Spinal cord (tissue), 10 donors: Measurements from ENCODE around the gene ZNF775. TPM values are rescaled to one million over a fixed set of nuclear protein-coding genes. Genes with fewer than 3 reads are reported as not detected.

Experiments
- DNase-seq, 6 donors: peaks; one replicate each; pipeline versions ENCODE4 v3.0.0 to v3.0.0-alpha.2; 2013 to 2015; ENCODE audit warnings: low spot score in 6 of 6, low read depth in 4 of 6
- H3K27ac ChIP-seq: one replicate; pipeline ENCODE4 v1.5.1; 2013; ENCODE audit warnings: low read depth, low read length, control low read depth
- H3K27me3 ChIP-seq: one replicate; pipeline ENCODE4 v1.6.1; 2013; ENCODE audit warnings: low read length; ENCODE audit not compliant: control insufficient read depth, insufficient read depth
- H3K36me3 ChIP-seq: one replicate; pipeline ENCODE4 v1.6.1; 2013; ENCODE audit warnings: low read length; ENCODE audit not compliant: control insufficient read depth, insufficient read depth
- H3K4me1 ChIP-seq: one replicate; pipeline ENCODE4 v1.6.1; 2013; ENCODE audit warnings: low read length; ENCODE audit not compliant: control insufficient read depth, insufficient read depth
- H3K4me3 ChIP-seq: one replicate; pipeline ENCODE4 v1.5.1; 2013; ENCODE audit warnings: low read depth, low read length, control low read depth
- H3K9me3 ChIP-seq: one replicate; pipeline ENCODE4 v1.6.1; 2013; ENCODE audit warnings: low read length; ENCODE audit not compliant: control insufficient read depth, insufficient read depth
- WGBS: methylation state at CpG from one replicate; pipeline ENCODE4 v1.1.5; 2013; ENCODE audit warnings: missing lambda C conversion rate; ENCODE audit not compliant: insufficient coverage; 5-methylcytosine and 5-hydroxymethylcytosine counted together
- polyA plus RNA-seq, 2 donors: library from polyadenylated mRNA; unstranded; fragments of 120-200 nt; gene quantifications; one replicate each; pipeline ENCODE4 v1.2.1, GENCODE V29; 2013; ENCODE audit not compliant: insufficient read length in 2 of 2
- total RNA-seq, 2 donors: library from RNA; depleted of rRNA in 1 of 2; stranded (reverse); fragments of 120-200 nt in 1 of 2; fragments of >200 nt in 1 of 2; gene quantifications; one replicate each; pipeline versions ENCODE4 v1.2.3 to v1.2.4, GENCODE V29; 2013 to 2014
- donor health status: healthy.

ZNF775 gene
- total and polyA plus RNA-seq, 4 donors, result 7.3 to 19.1 (median 14.0) TPM

DNA sequence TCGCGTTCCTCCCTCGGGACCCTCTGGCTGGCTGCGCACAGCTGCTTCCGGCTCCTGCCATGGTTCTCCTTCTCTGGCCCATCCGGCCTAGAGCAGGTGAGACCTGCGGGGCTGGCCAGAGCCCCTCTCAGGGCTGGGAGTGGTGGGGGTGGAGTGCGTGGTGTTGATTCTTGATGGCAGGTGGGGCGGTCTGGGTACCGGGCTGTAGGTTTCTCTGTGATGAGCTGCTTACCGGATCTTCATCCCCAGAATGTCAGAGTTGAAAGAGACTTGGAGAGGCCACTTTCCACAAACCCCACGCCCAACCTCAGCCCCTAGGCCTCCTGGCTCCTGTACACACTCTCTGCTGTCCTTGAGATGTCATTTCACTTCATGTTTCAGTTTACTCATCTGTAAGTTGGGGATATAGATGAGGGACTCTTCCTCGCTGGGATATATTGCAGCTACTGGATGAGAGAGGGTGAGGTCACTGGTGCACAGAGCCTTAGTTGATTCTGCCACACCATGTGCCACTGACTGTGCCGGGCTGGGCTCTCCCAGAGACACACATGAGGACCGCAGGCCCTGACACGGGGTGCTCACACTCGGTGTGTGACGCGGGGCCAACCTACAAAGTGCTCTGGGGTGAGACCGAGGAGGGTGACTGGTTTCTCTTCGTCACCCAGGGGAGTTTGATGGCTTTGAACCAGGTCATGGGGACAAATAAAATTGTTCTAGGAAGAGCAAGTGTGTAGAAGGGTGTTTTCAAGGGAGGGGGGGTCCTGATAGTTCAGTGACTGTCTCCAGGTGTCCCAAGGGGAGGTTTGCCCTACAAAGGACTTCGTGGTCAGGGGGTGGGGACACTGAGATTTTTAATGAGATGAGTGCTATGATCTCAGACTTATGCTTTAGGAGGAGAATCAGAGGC is 29.5 kb downstream of the ZNF775 start:
- Histone ChIP-seq H3K27me3 (no peaks in the 10 kb centered on the region), H3K9me3 (no peaks in the 10 kb centered on the region), H3K4me3 (no peak overlapping the region), H3K36me3 (peaks cover 55% of the 10 kb centered on the region), H3K4me1 (peaks cover 42% of the 10 kb centered on the region), H3K27ac (no peak overlapping the region)
- WGBS, result 97% methylated on average over 15 of the region's 22 CpGs
- DNase-seq, result no peak

DNA sequence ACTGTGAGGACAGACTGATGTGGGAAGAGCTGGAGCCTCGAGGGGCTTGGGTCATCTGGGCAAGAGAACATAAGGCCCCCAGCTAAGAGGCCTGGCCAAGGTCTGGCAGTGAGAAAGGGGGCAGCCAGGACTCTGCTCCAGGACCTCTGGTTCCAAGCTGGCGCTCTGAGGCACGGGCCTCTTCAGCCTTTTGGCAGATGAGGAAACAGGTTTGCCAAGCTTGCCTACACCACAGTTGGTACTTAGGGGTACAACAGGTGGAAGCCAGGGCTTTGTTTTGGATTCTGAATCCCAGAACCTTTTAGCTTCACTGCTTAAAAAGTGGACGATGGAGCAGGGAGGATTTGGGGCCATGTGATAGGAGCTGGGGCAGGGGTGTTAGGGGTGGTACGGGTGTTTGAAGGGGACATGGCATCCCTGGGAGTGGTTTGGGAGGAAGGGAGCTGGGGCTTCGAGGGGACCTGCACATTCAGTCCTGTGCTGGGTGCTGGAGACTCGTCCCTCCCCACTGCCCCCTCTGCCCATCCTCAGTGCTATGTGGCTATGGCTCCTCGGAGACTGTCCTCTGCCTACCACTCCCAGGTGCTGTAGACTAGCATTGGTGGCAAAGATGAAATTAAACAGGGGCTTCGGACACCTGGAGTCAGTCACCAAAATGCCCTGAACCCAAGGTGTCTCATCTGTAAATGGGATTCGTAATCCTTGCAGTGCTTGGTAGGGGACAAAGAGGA is 30.3 kb downstream of the ZNF775 start:
- H3K9me3 ChIP-seq, result no peaks in the 10 kb centered on the region
- no peak overlapping the region for H3K4me3 ChIP-seq
- no peaks in the 10 kb centered on the region for H3K27me3 ChIP-seq
- H3K36me3 ChIP-seq, result peaks cover 59% of the 10 kb centered on the region
- WGBS, result 84% methylated on average over 7 of the region's 10 CpGs
- no peak for DNase-seq
- no peak overlapping the region for H3K27ac ChIP-seq
- peaks cover 34% of the 10 kb centered on the region for H3K4me1 ChIP-seq

DNA sequence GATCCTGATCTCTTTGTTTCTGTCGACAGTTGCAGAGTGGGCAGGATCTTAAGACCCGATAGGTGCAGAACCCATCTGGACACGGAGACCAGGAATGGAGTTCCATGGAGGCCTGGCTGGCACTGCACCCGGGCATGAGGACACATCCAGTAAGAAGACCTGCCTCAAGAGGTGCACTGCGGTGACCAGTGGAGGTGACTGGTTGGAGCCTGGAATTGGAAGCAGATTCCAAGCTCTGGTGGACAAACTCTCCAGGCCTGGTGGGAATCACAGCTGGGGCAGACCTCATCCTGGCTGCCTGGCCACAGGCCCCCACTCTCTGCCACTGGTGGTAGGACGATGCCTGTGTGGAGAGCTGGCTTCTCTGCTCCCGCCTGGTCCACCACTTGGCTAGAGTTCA is 31.0 kb downstream of the ZNF775 start:
- Histone ChIP-seq H3K9me3 (no peaks in the 10 kb centered on the region), H3K4me3 (no peak overlapping the region), H3K4me1 (peaks cover 29% of the 10 kb centered on the region), H3K27me3 (no peaks in the 10 kb centered on the region), H3K36me3 (peaks cover 60% of the 10 kb centered on the region), H3K27ac (no peak overlapping the region)
- DNase-seq, result no peak
- WGBS, result 95% methylated on average over 7 of the region's 7 CpGs

DNA sequence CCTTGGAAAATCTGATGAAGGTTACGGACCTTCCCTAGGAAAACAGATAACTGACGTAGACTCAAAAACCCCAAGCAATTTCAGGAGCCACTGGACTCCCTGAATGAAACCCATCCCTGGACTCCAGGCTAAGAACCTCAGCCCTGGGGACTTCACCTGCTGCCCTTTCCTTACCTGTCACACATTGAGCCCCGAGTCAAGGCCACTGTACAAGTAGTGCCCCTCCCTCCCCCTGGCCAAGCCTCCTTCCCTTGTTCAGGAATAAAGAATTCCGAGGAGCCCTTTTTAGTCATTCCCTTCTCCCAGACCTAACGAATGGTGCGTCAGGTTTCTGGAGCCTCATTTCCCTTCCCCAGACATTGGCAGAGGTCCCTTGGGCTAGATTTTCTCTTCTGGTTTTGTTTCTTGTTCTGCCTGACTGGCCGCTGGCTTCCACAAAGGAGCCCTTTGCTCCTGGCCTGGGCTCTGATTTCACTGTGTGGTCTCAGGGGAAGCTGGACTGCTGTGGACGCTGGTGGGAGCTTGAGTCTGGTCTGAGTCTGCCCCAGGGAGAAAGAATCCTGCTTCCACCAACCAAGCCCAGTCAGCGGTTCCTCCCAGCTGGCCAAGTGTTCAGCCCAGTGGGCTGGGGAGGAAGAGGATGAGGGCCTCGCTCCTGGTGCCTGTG is 31.7 kb downstream of the ZNF775 start:
- Histone ChIP-seq H3K4me3 (no peak overlapping the region), H3K27me3 (no peaks in the 10 kb centered on the region), H3K27ac (peak overlapping the region; percentile 21), H3K4me1 (peaks cover 26% of the 10 kb centered on the region), H3K36me3 (peaks cover 60% of the 10 kb centered on the region), H3K9me3 (no peaks in the 10 kb centered on the region)
- 59% methylated on average over 9 of the region's 10 CpGs for WGBS
- DNase-seq, result no peak

DNA sequence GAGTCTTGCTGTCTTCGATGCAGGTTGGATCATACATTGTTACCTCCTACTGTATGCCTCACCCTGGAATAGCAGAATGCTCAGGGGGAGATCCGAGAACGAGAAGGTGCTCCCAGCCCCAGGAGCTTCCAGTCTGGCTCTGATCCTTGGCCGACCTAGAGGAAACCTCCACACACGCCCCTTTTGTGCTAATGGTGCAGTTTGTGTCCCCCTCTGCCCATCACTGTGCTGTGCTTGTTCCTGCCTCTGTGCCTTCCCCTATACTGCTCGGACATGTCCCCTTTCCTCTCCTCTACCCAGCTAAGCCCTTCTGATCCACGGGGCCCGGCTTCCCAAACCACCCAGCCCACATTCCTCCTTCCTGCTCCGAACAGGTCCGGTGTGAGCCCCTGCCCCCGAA is 32.5 kb downstream of the ZNF775 start:
- Histone ChIP-seq H3K9me3 (no peaks in the 10 kb centered on the region), H3K36me3 (peaks cover 60% of the 10 kb centered on the region), H3K4me3 (no peak overlapping the region), H3K27ac (no peak overlapping the region), H3K27me3 (no peaks in the 10 kb centered on the region), H3K4me1 (peaks cover 21% of the 10 kb centered on the region)
- DNase-seq, result no peak
- 87% methylated on average over 11 of the region's 11 CpGs for WGBS

DNA sequence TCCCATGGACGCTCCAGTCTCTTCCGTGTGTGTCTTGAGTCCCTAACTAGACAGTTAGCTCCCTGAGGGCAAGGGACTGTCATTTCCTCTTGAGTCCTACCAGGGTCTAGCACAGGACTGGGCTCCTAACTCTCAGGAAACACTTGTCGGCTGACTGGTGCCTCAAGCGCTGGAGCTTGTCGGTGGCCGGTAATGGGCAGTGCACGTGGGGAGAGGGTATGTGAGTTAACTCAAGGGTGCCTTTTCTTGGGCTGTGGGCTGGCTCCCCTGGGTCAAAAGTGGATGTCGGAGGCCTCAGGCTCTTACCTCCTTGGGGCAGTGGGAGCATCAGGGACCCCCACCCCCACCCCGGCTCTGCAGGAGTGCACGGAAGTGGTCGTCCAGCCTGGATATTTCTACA is 32.9 kb downstream of the ZNF775 start:
- H3K36me3 ChIP-seq, result peaks cover 60% of the 10 kb centered on the region
- no peak for DNase-seq
- no peak overlapping the region for H3K27ac ChIP-seq
- H3K4me1 ChIP-seq, result peaks cover 18% of the 10 kb centered on the region
- no peak overlapping the region for H3K4me3 ChIP-seq
- H3K27me3 ChIP-seq, result no peaks in the 10 kb centered on the region
- WGBS, result 97% methylated on average over 9 of the region's 11 CpGs
- H3K9me3 ChIP-seq, result no peaks in the 10 kb centered on the region

DNA sequence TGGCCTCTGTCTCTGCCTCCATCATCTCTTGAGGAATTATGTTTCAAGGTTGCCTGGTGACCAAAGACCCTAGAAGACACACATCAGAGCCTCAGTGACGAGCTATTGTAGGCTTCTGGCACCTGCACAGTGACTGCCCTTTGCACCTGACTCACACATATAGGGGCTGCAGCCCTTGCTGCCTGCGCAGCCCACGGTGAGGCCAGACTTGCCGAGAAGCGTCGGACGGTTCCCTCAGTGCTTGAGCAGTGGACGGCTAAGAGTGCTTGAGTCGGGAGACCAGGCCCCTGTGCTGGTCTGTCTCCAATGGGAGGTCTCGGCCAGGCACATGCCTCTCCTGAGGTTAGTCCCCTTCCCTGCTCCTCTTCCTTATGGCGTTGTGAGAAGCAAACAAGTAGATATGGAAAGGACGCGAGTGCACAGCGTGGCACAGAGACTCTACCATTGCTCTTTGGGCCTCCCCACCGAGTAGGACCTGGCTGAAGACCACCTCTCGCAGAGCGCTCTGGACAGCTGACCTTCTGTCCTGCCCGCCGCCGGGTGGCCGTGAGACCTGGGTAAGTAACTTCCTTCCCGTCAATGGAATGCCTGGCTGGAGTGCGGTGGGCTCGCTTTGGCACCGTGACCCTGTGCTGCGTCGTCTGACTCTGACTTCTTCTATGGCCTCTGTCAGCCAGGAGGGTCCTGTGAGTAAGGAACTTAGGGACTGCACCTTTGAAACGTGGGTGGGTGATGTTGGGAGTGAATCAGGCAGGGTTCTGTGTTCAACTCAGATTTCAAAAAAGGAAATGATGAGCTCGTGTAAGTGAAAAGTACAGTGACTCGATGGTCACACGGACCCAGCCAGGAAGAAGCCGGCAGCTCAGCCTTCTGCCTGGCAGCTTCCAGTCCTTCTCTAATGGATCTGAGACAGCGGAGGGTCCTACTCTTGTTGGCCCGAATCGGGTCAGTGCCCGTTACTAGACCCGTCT is 33.7 kb downstream of the ZNF775 start:
- Histone ChIP-seq H3K9me3 (no peaks in the 10 kb centered on the region), H3K36me3 (peaks cover 55% of the 10 kb centered on the region), H3K27me3 (no peaks in the 10 kb centered on the region), H3K4me3 (no peak overlapping the region), H3K27ac (no peak overlapping the region), H3K4me1 (peaks cover 15% of the 10 kb centered on the region)
- no peak for DNase-seq
- 91% methylated on average over 35 of the region's 37 CpGs for WGBS

DNA sequence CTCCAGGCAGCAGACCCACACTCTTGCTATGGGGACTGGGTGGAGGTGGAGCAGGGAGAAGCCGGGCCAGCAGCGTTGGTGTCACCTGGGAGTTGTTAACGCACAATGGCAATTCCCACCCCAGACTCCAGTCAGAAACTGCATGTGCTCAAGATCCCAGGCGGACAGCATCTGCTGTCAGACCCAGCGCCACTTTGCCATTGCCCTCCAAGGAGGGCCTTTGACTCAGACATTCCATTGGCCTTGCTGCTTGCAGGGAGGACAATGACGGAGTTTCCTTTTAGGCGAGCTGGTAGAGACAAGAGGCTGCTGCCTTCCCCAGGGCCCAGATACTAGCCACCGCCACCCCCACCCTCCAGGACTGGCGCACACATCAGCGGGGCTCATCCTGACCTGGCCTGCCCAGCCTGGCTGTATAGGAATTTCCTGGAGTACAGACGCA is 34.5 kb downstream of the ZNF775 start:
- DNase-seq, result no peak
- no peaks in the 10 kb centered on the region for H3K9me3 ChIP-seq
- H3K27me3 ChIP-seq, result no peaks in the 10 kb centered on the region
- WGBS, result 87% methylated on average over 10 of the region's 11 CpGs
- no peak overlapping the region for H3K4me3 ChIP-seq
- peaks cover 15% of the 10 kb centered on the region for H3K4me1 ChIP-seq
- peaks cover 46% of the 10 kb centered on the region for H3K36me3 ChIP-seq
- no peak overlapping the region for H3K27ac ChIP-seq
